Epidermal melanocyte (primary cell): ENCODE measurements around the gene SLC35B4.
"Not testable (repeated sequence)": the region's sequence is repeated elsewhere in the genome, so short reads cannot be mapped to it uniquely, and the experiment has no call there.

ENCODE experiments used
- DNase-seq: peaks from one replicate; pipeline ENCODE4 v3.0.0; 2011; ENCODE audit warnings: low spot score; ENCODE audit not compliant: insufficient read length

The SLC35B4 gene

DNA sequence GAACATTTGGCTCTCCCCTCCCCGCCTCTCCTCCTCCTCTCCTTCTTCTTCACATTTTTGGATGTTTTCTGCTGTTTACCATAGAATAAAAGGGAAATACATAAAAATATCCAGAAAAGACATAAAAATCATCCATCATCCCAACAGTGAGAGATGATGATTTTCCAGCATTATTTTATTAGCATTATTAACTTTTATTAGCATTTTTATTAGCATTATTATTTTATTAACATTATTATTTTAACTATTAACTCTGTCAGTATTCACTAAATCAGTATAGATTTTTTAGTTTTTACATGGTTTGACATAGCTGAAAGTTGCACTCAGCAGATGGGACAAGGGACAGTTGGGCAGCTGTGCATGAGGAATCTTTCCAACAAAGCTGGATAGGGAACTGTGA, 16.2 kb upstream of the SLC35B4 start:
- no peak for DNase-seq

DNA sequence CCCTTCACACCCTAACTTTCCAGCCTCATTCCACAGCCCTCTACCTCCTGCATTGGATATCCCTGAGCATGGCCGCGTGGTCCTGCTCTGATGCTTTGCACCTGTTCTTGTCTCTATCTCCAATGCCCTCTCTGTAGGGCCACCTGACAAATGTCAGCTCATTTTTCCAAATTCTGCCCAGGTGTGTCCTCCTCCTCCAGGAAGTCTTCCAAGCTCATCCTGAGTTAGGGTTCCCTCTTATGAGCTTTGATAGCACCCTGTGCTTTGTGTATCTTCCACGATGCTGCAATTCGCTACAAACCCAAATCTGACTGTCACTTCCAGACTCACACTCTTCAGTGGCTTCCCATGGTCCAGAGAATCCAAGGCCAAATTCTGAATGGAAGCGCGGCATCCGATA, 14.7 kb upstream of the SLC35B4 start:
- no peak for DNase-seq

DNA sequence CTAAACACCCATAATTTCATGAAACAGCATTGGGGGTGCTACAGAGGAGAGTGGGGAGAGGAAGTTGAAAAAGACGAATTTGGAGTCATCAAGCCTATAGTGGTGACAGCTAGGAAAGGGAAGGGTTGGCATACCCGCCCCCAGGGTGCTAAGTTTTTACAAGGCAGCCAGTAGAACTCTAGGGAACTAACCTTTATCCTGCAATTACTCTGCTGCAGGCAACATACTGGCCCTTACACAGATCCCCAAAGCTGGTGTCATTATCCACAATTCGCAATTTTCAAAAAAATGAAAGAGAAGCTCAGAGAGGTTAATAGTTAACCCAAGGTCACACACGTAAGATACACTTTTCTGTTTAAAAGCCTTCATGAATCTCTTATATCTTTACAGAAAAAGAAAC, 14.2 kb upstream of the SLC35B4 start:
- DNase-seq = no peak

DNA sequence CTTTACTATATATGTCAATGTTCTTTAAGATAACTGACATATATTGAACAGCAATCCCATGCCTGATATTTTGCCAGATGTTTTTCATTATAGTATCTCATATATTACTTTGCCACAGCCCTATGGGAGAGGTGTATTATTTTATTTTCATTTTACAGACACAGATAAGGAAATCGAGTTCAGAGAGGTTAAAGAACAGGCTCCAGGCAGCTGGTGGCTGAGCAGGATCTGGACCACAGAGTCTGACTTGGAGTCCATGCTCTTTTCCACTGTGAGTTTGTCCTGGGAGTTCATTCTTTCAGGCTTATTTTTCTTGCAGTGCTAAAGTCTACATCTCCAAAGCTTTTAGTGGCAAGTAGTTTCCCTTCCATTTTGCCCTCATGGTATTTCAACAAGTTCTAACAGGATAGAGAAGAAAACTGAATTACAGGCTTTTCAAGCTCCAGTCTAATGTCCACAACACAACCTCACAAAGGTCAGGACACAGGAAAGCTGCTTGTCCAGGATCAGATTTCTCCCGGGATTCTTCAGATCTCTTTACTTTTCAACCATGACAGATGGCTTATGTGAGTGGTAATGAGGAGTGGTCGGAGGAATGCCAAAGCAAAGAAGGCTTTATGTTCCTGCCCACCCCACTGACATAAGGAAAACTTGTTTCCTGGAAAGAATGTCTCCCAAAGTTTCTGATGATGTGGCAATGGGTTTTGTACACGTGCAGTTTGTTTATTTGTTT, 13.1 kb upstream of the SLC35B4 start:
- DNase-seq = no peak

DNA sequence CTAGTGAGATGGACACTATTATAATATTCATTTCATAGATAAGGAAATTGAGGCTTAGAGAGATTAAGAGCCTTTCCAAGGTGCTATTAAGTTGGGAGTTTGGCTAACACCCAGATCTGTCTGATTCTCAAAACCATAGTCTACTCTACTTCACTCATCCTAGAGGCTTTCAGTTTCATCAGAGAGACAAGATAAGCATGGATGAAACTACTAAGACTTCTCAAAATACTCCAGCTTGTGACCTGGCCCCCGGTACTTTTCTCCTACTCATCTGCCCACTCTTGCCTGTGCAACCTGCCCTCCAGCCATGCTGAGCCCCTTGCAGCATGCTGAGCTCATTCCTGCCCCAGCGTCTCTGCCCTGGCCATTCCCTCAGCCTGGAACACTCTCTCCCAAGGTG, 12.2 kb upstream of the SLC35B4 start:
- DNase-seq = no peak

DNA sequence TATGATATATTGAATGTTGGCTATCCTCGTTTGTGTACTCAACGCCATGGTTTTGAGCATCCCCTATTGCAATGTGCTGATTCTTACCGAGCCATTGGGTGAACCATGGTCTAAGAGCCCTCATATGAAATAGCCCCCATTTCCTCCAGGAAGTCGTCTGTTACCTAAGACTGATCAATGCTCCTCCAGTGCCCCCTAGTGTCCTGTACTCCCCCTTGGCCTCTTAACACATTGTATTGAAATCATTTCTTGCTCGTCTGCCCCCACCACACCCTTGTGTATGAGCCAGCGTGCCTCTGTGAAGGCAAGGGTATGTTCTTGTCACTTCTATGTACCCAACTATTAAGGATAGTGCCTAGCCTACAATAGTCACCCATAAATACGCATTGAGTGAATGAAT, 11.2 kb upstream of the SLC35B4 start:
- no peak for DNase-seq

DNA sequence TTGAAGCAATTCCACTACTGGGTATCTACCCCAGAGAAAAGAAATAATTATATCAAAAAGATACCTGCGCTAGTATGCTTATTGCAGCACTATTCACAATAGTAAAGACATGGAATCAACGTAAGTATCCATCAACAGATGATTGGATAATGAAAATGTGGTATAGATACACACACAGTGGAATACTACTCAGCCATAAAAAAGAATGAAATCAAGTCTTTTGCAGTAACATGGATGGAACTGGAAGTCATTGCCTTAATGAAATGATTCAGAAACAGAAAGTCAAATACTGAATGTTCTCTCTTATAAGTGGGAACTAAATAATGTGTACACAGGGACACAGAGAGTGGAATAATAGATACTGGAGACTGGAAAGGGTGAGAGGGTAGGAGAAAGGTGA, 7.4 kb upstream of the SLC35B4 start:
- DNase-seq = no peak

DNA sequence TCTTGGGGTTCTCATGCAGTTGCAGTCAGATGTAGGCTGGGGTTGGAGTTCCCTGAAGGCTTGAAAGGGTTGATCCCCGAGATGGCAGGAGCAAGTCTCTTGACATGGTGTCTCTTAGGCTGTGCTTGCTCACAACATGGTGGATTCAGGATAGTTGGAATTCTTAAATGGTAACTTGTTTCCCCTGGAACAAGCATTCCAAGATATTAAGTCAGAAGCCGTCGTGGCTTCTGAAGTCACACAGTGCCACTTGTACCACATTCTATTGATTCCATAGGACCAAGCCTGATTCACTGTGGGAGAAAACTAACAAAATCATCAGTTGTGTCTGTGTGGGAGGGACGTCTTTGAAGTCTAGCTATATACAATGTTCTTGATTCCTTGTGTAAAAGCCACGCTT, 3.5 kb upstream of the SLC35B4 start:
- DNase-seq = no peak

DNA sequence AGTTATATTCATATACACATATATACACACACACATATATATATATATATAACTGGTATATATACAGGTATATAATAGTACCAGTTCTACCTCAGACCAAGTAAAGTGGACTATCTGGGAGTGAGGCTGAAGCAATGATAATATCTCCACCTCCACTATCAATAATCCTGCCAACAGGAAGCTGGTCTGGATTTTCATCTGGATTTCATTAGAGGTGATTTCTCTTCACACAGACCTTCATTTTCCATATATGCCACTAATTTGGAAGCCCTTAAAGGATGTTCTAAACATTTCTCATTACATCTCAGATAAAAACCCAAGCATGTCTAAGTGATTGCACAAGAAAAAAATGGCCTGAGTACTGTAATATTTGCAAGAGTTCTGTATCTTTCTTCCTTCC, 1.7 kb upstream of the SLC35B4 start:
- DNase-seq = no peak

DNA sequence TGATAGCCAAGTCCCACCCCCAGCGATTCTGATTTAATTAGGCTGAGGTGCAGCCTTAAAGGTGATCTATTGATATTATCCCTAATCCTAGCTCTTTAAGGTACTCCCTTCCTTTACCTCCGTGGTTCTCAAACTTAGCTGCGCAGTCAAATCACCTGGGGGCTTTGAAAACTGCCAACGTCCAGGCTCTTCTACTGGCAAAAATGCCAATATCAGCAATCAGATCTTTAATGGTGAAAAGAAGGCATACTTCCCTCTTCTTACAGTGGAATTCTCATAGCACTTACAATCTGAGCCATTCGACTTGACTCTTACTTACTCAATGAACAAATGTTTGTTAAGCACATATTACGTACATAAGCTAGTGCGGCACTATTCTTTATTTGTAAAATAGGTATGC, 704 bp upstream of the SLC35B4 start:
- no peak for DNase-seq

DNA sequence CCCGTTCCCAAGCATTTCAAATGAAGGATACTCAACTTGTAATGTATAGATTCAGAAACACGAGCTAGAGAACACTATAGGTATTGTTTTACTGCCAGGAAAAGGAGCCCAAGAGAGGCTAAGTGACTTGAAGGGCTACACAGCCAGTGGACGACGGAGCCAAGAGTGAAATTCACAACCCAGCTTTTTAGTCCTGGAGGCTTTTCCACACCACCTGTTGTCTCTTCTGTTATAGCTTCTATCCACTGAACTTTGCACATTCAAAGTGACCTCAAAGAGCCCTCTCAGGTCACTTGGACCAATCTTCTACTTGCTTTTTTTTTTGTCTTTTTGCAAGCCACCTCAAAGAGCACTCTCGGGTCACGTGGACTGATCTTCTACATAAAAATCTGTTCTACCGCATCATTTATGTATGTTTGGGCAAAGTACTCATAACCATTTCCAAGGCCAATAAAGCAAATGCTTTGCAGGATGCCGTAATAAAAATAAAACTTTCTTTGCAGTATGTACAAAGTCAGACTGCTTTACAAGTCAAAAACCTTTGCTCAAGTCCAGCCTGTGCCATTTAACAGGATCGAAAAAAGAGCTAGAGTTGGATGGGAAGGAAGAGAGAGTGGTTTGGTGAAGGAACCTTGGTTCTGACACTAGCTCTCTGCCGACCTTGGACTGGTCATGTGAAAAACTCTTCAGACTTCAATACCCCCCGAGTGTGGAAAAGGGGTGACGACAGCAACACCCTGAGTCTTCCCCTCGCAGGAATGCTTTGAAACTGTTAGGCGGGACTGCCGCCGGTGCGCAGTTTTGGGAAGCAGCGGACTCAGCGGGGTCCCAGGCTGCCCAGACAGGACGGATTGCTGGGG, 821 bp downstream of the SLC35B4 start:
- DNase-seq = no peak

DNA sequence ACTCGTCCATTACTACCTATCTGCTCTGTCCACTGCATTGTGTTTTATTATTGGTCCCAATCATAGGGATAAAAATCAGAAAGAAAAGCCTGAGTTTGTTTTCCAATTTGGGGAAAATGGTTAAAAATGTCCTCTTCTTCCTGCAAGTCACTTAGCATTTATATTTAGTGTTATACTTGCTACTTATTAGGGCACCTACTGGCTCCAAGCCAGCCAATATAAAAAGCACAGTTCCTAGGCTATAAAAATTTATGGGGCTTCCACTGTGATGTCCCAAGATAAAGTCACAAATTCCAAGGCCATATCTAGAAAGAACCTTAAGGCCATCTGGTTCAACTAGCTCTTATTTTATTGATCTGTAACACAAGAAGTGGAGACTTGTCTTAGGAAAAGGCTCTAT, 3.2 kb downstream of the SLC35B4 start:
- no peak for DNase-seq

DNA sequence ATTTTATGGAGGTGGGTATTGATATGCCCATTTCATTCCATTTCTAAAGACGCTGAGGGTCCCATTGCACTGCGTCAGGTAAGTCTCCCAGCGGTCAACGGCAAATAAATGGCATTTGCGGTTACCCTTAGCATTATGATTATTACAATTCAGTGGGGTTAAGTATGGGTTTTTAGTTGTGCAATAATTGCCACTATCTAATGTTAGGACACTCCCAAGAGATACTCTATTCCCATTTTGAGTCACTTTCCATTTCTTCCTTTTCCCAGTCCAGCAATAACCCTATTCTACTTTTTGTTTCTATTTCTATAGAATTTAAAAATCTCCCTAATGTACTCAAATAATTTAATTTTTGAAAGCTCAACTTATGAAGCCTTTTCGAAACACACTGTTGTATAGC, 4.0 kb downstream of the SLC35B4 start:
- DNase-seq = no peak

DNA sequence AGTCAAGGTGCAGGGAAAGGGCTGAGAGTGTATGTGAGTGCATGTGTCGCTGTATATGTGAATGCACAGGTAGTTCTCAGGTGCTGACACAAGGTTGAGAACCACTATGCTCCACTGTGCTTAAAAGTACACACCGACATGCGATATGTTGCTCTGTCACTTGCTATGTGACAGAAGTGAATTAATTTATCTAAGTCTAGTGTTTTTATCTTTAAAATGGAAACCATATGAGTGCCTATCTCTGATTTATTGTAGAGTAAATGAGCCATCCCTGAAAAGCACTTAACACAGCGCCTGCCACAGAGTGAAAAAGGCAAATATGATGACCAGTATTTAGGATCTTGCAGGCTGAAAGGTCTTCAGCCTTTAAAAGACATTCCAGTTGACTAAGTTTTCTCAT, 4.9 kb downstream of the SLC35B4 start:
- no peak for DNase-seq

DNA sequence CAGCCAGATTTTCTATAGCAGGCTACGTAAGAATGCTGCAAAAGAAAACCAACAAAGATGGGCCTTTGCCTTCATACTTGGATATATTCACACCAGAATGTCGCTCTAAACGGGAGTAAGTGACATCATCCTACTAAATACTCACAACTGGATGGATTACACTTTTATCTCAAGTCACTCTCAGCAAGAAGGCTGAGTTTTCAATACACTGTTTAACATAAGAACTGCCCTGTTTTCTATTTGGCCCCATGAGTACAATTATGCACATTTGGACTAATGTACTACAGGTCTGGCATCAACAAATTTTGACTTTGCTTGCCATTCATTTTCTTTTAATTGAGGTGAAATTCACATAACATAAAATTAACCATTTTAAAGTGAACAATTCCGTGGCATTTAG, 8.2 kb downstream of the SLC35B4 start:
- DNase-seq = no peak

DNA sequence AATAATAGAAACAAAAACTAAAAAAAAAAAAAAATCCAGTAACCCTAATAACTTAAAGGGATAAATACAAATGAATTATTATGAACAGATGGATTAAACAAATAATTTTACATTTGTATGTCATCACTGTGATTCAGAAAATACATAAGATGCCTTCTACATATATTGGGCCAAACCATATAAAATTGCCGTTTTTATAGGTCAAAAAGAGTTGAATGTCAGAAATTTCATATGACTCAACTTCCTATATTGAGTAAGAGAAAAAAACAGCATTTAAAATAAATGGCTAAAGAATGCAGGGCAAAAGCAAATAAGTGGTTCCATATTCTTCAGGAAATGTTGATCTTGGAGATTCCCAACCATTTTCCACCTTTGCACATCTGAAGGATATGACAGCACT, 9.4 kb downstream of the SLC35B4 start:
- no peak for DNase-seq

DNA sequence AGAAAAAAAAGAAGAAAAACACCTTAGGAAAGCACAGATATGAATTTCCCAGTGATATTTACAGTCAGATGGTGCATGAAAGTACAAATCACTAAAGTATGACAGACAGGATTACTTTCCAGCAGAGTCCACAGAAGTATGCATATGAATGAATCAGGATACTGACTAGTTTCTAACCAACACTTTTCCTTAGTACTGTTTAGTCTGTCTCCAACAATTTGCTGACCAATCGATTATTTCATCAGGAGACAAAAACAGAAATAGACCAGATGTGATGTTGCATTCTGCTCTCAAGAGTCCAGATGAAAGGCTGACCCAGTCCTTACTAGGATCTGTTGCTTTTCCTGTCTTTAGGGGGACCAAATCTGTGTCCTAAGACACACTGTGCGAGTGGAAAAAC, 14.6 kb downstream of the SLC35B4 start:
- no peak for DNase-seq

DNA sequence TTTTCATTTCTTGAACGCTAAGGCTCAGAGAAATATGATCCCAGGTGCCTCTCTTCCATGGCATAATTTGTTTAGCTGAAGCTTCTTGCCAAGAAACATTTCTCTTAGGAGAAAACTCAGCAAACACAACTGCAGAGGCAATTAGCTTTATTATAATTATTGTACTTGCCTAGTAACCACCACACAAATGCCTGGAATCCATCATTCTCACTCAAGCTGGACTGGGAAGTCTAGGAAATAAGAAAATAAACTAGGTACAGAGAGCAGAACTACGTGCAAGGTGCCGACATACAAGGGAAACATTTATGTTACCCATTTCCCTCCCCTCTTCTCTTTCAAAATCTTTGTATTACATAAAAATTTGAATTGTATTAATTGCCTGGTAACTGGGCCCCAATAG, 15.1 kb downstream of the SLC35B4 start:
- DNase-seq = no peak

DNA sequence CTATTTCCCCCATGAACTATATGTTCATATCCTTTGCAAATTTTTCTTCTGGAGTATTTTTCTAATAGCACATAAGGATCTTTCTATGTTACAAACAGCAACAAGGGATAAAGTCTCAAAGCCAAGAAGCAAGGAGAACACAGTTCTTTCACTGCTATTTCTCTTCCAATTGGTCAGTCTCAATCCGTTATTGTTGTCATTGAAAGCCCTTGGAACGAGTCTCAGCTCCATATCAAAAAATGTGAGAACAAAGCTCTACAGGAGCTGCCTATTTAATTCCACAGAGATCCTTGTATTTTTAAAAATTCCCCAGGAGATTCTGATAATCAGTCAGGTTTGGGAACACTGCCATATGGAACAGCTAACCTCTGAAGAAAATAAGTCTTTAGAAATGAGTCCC, 15.7 kb downstream of the SLC35B4 start:
- no peak for DNase-seq

DNA sequence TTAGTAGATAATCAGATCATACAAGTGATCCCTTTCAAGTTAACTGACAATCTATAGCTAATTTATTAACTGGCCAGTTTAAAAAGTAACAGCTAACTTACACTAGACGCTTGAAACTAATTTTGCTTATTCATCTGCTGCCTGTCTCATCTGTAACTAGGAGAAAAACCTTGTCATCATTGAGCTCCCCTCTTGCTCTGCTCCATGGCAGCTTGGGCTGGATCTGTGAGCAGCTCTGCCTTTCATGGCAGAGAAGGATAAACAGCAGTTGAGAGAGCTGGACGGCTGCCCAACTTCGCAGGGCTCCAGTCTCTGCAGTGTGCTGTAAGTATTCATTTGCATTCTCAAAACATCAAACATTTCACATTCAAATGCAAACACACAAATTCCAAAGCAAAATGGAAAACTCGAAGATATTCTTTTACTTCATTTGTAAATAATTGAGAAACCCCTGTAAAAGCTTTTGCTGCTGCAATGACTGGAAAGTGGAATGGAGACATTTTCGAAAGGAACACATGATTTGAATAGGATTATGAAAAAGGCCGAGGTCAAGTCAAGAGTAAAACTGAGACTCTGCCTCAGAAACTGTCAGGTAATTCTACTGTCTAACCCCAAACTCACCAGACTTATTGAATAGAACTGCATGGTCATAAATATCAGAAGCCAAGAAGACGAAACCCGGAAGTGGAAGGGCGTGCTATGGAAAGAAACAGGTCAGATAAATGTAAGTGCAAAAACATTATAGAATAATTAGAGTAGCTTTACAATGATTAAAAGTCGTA, 17.6 kb downstream of the SLC35B4 start:
- DNase-seq = no peak

DNA sequence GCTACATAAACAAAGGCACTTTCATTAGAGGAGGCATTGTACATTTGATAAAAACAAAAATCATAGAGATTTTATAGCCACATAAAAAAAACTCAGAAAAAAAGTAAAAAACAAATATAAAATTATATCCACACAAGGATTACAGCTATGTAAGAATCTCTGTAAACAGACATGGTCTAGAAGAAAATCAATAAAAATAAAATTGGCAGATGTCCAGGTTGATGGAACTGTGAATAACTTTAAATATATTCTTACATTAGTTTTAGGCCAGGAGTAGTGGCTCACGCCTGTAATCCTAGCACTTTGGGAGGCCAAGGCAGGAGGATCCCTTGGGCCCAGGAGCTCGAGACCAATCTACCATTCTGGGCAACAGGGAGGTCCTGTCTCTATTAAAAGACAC, 19.2 kb downstream of the SLC35B4 start:
- DNase-seq = no peak

DNA sequence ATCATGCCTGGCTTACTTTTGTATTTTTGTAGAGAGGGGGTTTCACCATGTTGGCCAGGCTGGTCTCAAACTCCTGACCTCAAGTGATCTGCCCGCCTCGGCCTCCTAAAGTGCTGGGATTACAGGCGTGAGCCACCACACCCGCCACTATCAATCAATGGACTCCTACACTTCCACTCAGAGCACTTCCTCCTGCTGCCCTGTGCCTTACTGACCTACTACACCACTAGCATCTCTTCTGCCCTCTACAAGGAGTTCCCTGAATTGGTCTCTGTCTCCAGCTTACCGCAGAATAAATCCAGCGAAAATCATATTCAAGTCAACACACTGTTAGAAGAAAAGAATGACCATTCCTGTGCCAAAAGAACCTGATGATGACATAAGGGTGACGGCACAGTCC, 20.7 kb downstream of the SLC35B4 start:
- not testable (repeated sequence) for DNase-seq
